ENCODE results near the gene INPP5A. TPM values are rescaled to one million over a fixed set of nuclear protein-coding genes. Genes with fewer than 3 reads are reported as not detected.
A peak's percentile ranks its signal among the peaks of the same experiment; 100 is the strongest.

The INPP5A gene
- total and polyA plus RNA-seq, 7 donors: 15.1 to 48.8 (median 40.9) TPM

DNA sequence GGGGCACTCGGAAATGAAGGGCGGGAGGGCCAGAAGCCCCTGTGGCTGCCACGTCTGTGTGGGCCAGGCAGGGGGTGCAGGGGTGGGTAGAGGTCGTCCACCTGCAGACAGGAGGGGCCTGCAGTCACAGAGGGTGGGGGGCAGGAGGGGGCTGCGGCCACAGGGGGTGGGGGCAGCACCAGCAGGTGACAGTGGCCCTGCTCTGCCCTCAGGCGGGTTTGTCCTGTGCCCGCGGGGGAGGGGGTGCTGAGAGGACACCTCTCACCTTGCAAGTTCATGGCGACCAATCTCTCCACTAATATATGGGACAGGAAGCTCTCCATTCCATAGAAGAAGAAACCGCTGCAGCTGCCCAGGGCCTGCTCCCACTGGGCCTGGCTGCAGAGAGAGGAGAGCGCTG is 274.9 kb downstream of the INPP5A start:
- DNase-seq: peak in 1 of 2 donors; percentile 26
- H3K9me3 ChIP-seq: no peaks in the 10 kb centered on the region
- WGBS, 3 donors: 76 to 87% (median 78%) methylated on average over 8 to 11 of the region's 11 CpGs
- intact Hi-C loops (cut with DNase I): no loop called here
- TF ChIP-seq, protein P1, sequence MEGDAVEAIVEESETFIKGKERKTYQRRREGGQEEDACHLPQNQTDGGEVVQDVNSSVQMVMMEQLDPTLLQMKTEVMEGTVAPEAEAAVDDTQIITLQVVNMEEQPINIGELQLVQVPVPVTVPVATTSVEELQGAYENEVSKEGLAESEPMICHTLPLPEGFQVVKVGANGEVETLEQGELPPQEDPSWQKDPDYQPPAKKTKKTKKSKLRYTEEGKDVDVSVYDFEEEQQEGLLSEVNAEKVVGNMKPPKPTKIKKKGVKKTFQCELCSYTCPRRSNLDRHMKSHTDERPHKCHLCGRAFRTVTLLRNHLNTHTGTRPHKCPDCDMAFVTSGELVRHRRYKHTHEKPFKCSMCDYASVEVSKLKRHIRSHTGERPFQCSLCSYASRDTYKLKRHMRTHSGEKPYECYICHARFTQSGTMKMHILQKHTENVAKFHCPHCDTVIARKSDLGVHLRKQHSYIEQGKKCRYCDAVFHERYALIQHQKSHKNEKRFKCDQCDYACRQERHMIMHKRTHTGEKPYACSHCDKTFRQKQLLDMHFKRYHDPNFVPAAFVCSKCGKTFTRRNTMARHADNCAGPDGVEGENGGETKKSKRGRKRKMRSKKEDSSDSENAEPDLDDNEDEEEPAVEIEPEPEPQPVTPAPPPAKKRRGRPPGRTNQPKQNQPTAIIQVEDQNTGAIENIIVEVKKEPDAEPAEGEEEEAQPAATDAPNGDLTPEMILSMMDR (IDR thresholded peaks at IDR 0.05): no peak
- H3K27ac ChIP-seq: no peak overlapping the region
- no peaks in the 10 kb centered on the region for H3K27me3 ChIP-seq (ENCODE audit: insufficient read depth in 3 of 3, low read length in 2 of 3)
- no peak overlapping the region for H3K4me3 ChIP-seq
- peaks cover 0 to 4% of the 10 kb centered on the region in 2 donors for H3K36me3 ChIP-seq (ENCODE audit: insufficient read depth in 1 of 2, low read depth in 1 of 2)
- H3K4me1 ChIP-seq: no peaks in the 10 kb centered on the region
- ATAC-seq: no peak

DNA sequence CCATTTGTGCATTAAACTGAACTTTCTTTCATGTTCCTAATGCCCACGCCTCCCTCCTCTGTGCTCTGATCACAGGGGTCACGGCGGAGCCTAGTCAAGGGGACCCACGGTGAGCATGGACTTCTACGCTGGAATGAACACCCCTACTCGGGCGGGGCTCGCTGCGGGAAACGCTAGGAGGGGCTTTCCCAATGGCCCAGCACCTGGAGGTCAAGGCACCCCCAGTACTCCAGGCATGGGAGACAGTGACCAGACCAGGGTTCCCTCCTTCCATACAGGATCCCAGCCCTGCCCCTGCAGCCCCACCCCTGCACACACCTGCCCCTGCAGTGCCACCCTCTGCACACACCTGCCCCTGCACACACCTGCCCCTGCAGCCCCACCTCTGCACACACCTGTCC is 275.4 kb downstream of the INPP5A start:
- H3K27me3 ChIP-seq (ENCODE audit: insufficient read depth in 3 of 3, low read length in 2 of 3): peaks cover 0 to 3% (median 0%) of the 10 kb centered on the region in 3 donors
- H3K27ac ChIP-seq: no peak overlapping the region
- TF ChIP-seq, protein P1 (IDR thresholded peaks at IDR 0.05): no peak
- H3K4me3 ChIP-seq: no peak overlapping the region
- no peaks in the 10 kb centered on the region for H3K4me1 ChIP-seq
- no peaks in the 10 kb centered on the region for H3K9me3 ChIP-seq
- intact Hi-C loops (cut with DNase I): no loop called here
- DNase-seq (peak; percentile 8 to 22), ATAC-seq (no peak)
- H3K36me3 ChIP-seq (ENCODE audit: insufficient read depth in 1 of 2, low read depth in 1 of 2): peaks cover 0 to 9% of the 10 kb centered on the region in 2 donors
- WGBS, 3 donors: 76 to 84% (median 82%) methylated on average over 10 of the region's 10 CpGs

DNA sequence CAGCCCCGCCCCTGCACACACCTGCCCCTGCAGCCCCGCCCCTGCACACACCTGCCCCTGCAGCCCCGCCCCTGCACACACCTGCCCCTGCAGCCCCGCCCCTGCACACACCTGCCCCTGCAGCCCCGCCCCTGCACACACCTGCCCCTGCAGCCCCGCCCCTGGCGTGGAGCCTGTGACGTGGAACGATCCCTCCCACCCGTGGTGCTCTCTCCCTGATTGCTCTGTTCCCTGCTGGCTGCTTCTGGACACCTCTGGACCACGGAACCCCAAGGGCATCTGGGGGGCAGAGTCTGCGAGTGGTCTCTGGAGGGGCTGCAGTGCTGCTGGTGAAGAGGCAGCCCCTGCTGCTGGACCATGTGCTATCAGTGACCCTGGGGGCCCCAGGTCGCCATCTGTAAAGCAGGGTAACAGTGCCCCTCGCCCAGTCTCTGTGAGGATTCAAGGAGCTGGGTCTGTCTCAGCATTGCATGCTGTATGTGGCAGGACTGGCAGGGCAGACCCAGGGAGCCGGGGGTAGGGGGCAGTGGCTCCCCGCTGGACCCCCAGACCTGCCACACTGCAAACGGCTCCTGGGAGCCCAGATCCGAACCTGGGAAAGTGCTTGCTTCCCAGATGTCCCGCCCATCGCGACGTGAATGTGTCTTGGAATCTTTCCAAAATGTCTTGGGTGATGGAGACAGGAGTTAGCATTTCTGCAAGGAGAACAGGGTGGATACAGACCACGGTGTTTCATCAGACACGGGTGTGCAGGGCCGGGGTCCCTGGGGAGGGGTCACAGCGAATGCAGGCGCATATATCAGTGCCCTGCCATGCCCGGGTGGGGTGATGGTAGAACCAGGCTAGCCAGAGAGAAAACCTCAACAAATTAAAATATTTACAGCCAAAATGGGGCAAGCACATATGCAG is 276.2 kb downstream of the INPP5A start:
- DNase-seq (peak in 1 of 2 donors; percentile 16), ATAC-seq (no peak)
- H3K36me3 ChIP-seq (ENCODE audit: insufficient read depth in 1 of 2, low read depth in 1 of 2): peaks cover 0 to 10% of the 10 kb centered on the region in 2 donors
- TF ChIP-seq, protein P1 (IDR thresholded peaks at IDR 0.05): no peak
- H3K4me3 ChIP-seq: no peak overlapping the region
- H3K27me3 ChIP-seq (ENCODE audit: insufficient read depth in 3 of 3, low read length in 2 of 3): peaks cover 0 to 3% (median 0%) of the 10 kb centered on the region in 3 donors
- no peaks in the 10 kb centered on the region for H3K4me1 ChIP-seq
- H3K9me3 ChIP-seq: no peaks in the 10 kb centered on the region
- no peak overlapping the region for H3K27ac ChIP-seq
- 64 to 66% (median 64%) methylated on average over 23 to 25 of the region's 28 CpGs for WGBS, 3 donors
- intact Hi-C loops (cut with DNase I): no loop called here

DNA sequence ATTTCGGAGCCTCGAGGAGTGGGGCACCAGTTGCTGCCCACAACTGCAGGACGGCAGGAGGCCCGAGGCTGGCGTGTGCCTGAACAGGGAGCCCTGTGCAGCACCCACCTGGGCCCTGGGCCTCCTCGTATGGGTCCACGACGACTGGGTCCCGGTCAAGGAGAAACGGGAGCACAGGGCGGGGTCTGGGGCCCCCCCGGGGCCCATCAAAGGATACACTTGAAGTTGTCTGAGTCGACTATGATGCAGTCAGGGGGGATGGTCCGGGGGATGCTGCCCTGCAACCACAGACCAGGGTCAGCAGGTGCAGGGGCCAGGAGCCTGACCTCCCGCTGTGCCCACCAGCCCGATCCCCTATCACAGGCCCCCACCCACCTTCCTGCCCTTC is 276.9 kb downstream of the INPP5A start:
- ATAC-seq: no peak
- H3K27me3 ChIP-seq (ENCODE audit: insufficient read depth in 3 of 3, low read length in 2 of 3): peaks cover 0 to 3% (median 0%) of the 10 kb centered on the region in 3 donors

More for the DNA sequence above, 276.9 kb downstream of the INPP5A start:
- peak in 1 of 2 donors; percentile 40 for DNase-seq
- H3K4me1 ChIP-seq: no peaks in the 10 kb centered on the region
- TF ChIP-seq, protein P1 (IDR thresholded peaks at IDR 0.05): no peak
- intact Hi-C loops (cut with DNase I): no loop called here
- no peak overlapping the region for H3K4me3 ChIP-seq
- H3K36me3 ChIP-seq (ENCODE audit: insufficient read depth in 1 of 2, low read depth in 1 of 2): peaks cover 0 to 10% of the 10 kb centered on the region in 2 donors
- no peak overlapping the region for H3K27ac ChIP-seq
- peaks cover 3% of the 10 kb centered on the region for H3K9me3 ChIP-seq
- WGBS, 3 donors: 76 to 82% (median 77%) methylated on average over 15 to 16 of the region's 16 CpGs
